HCT116 (cell line): ENCODE data around the gene MPP7.

Source experiments
- CEBPB ChIP-seq: IDR thresholded peaks from 2 replicates; pipeline ENCODE4 v1.6.1; 2012; ENCODE audit warnings: low read depth
- CTCF ChIP-seq, 3 experiments: fragments of 200-600 bp in 1 of 3; sonication (generic) in 1 of 3; IDR thresholded peaks in 2 of 3; conservative IDR thresholded peaks in 1 of 3; 2 replicates each; pipeline ENCODE4 v1.5.1; 2012 to 2017; ENCODE audit warnings: low read depth in 2 of 3, low read length in 2 of 3, antibody characterized with exemption in 1 of 3, borderline replicate concordance in 1 of 3, control low read depth in 1 of 3, mild to moderate bottlenecking in 1 of 3, mixed read lengths in 1 of 3, mixed run types in 1 of 3, moderate library complexity in 1 of 3; ENCODE audit not compliant: insufficient read depth in 1 of 3
- EZH2 ChIP-seq: fragments of 200-600 bp; sonication (generic); IDR thresholded peaks from 2 replicates; pipeline ENCODE4 v1.6.1; 2017; ENCODE audit warnings: antibody characterized with exemption, mixed run types
- EZH2phosphoT487 ChIP-seq: fragments of 200-600 bp; IDR thresholded peaks from 2 replicates; pipeline ENCODE4 v1.6.1; 2018; ENCODE audit warnings: antibody characterized with exemption, borderline replicate concordance
- JUND ChIP-seq: IDR thresholded peaks from 2 replicates; pipeline ENCODE4 v1.6.1; 2012
- POLR2AphosphoS5 ChIP-seq: IDR thresholded peaks from 2 replicates; pipeline ENCODE4 v1.6.1; 2011; ENCODE audit warnings: mild to moderate bottlenecking, low read depth, low read length, moderate library complexity
- RAD21 ChIP-seq: IDR thresholded peaks from 2 replicates; pipeline ENCODE4 v1.6.1; 2012; ENCODE audit warnings: low read depth, mild to moderate bottlenecking
- ZNF274 ChIP-seq: fragments of 200-500 bp; sonication (Bioruptor generic); IDR thresholded peaks from 2 replicates; pipeline ENCODE4 v1.6.1; 2014; ENCODE audit warnings: mild to moderate bottlenecking, low read depth, low read length, inconsistent platforms
- TF ChIP-seq, protein P1 (sequence below): IDR thresholded peaks from 2 replicates; pipeline ENCODE4 v1.6.1; 2012
- TF ChIP-seq, protein P2 (sequence below): IDR thresholded peaks from 2 replicates; pipeline ENCODE4 v1.6.1; 2012; ENCODE audit warnings: low read depth

GRCh38 chr10:28317760-28318159 lies 14.9 kb upstream of the MPP7 start:
- TF ChIP-seq CTCF (IDR thresholded peaks at IDR 0.05 in 2 of 3, conservative IDR thresholded peaks at IDR 0.05 in 1 of 3; ENCODE audit: borderline replicate concordance in 1 of 3, insufficient read depth in 1 of 3, low read depth in 2 of 3, low read length in 2 of 3) (no peak), CEBPB (no peak), EZH2 (no peak), JUND (no peak), ZNF274 (no peak), POLR2AphosphoS5 (no peak), EZH2phosphoT487 (no peak), RAD21 (no peak)
- TF ChIP-seq, protein P1, sequence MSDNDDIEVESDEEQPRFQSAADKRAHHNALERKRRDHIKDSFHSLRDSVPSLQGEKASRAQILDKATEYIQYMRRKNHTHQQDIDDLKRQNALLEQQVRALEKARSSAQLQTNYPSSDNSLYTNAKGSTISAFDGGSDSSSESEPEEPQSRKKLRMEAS = no peak
- TF ChIP-seq, protein P2, sequence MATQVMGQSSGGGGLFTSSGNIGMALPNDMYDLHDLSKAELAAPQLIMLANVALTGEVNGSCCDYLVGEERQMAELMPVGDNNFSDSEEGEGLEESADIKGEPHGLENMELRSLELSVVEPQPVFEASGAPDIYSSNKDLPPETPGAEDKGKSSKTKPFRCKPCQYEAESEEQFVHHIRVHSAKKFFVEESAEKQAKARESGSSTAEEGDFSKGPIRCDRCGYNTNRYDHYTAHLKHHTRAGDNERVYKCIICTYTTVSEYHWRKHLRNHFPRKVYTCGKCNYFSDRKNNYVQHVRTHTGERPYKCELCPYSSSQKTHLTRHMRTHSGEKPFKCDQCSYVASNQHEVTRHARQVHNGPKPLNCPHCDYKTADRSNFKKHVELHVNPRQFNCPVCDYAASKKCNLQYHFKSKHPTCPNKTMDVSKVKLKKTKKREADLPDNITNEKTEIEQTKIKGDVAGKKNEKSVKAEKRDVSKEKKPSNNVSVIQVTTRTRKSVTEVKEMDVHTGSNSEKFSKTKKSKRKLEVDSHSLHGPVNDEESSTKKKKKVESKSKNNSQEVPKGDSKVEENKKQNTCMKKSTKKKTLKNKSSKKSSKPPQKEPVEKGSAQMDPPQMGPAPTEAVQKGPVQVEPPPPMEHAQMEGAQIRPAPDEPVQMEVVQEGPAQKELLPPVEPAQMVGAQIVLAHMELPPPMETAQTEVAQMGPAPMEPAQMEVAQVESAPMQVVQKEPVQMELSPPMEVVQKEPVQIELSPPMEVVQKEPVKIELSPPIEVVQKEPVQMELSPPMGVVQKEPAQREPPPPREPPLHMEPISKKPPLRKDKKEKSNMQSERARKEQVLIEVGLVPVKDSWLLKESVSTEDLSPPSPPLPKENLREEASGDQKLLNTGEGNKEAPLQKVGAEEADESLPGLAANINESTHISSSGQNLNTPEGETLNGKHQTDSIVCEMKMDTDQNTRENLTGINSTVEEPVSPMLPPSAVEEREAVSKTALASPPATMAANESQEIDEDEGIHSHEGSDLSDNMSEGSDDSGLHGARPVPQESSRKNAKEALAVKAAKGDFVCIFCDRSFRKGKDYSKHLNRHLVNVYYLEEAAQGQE = no peak
